Caco-2 (cell line): Measurements from ENCODE around the gene SNAPC4. TPM values are rescaled to one million over a fixed set of nuclear protein-coding genes. Genes with fewer than 3 reads are reported as not detected.

ENCODE experiments used
- BruUV-seq: library from RNA; stranded (reverse); fragments of 400-500 nt; replicated peaks from 2 replicates; lab custom pipeline; 2021; lab: Mats Ljungman, UMichigan
- CTCF ChIA-PET: fragments of 300-600 bp; sonication (Branson Sonifier 250); formaldehyde crosslinking; loops from one replicate; lab custom pipeline; 2022; ENCODE audit warnings: antibody characterized with exemption; lab: Charles Lee
- POLR2A ChIA-PET: fragments of 300-600 bp; sonication (Branson Sonifier 250); formaldehyde crosslinking; loops from one replicate; lab custom pipeline; 2022; ENCODE audit warnings: antibody characterized with exemption; lab: Charles Lee
- DNase-seq, 2 experiments: peaks; one replicate each; pipeline versions ENCODE4 v3.0.0 to v3.0.0-alpha.2; 2020 to 2022
- H3K27me3 ChIP-seq: replicated peaks from 2 replicates; pipeline ENCODE4 v1.6.0; 2011; ENCODE audit warnings: low read length; ENCODE audit not compliant: control insufficient read depth, insufficient read depth
- H3K36me3 ChIP-seq: 2 replicates; pipeline ENCODE4 v1.5.1; 2011; ENCODE audit warnings: low read length; ENCODE audit not compliant: control insufficient read depth, insufficient read depth
- H3K4me1 ChIP-seq: fragments of 250-450 bp; sonication (Bioruptor Pico); 2 replicates; pipeline ENCODE4 v1.5.1; 2020; ENCODE audit warnings: mild to moderate bottlenecking
- H3K4me3 ChIP-seq: 2 replicates; pipeline ENCODE4 v1.5.1; 2011; ENCODE audit warnings: low read depth, mild to moderate bottlenecking, control low read depth, low read length
- H3K9me3 ChIP-seq: fragments of 250-450 bp; sonication (Bioruptor Pico); 2 replicates; pipeline ENCODE4 v1.5.1; 2020; ENCODE audit warnings: mild to moderate bottlenecking, moderate library complexity
- H3K27ac Mint-ChIP-seq: one replicate; pipeline ENCODE4 v1.8.0; 2022; ENCODE audit warnings: mixed read lengths; ENCODE audit not compliant: unreplicated experiment
- H3K27me3 Mint-ChIP-seq: one replicate; pipeline ENCODE4 v1.8.0; 2022; ENCODE audit warnings: mixed read lengths; ENCODE audit not compliant: insufficient read depth, unreplicated experiment
- H3K36me3 Mint-ChIP-seq: one replicate; pipeline ENCODE4 v1.8.0; 2022; ENCODE audit warnings: mild to moderate bottlenecking, mixed read lengths; ENCODE audit not compliant: insufficient read depth, unreplicated experiment
- H3K4me1 Mint-ChIP-seq: one replicate; pipeline ENCODE4 v1.8.0; 2022; ENCODE audit warnings: low read depth, mixed read lengths; ENCODE audit not compliant: unreplicated experiment
- H3K4me3 Mint-ChIP-seq: one replicate; pipeline ENCODE4 v1.8.0; 2022; ENCODE audit warnings: mild to moderate bottlenecking, moderate library complexity, mixed read lengths; ENCODE audit not compliant: unreplicated experiment
- H3K9me3 Mint-ChIP-seq: one replicate; pipeline ENCODE4 v1.8.0; 2022; ENCODE audit warnings: mixed read lengths; ENCODE audit not compliant: unreplicated experiment
- CTCF ChIP-seq, 2 experiments: fragments of 200-600 bp in 1 of 2; IDR thresholded peaks; 1 replicate in 1 of 2; 2 replicates in 1 of 2; pipeline versions ENCODE4 v1.5.1 to v1.8.0; 2011 to 2022; ENCODE audit warnings: antibody characterized with exemption in 1 of 2, control low read depth in 1 of 2, inconsistent platforms in 1 of 2, low read depth in 1 of 2, low read length in 1 of 2, mild to moderate bottlenecking in 1 of 2, moderate library complexity in 1 of 2; ENCODE audit not compliant: insufficient read depth in 1 of 2, severe bottlenecking in 1 of 2, unreplicated experiment in 1 of 2
- intact Hi-C: fragments of 100-400 bp; cut with micrococcal nuclease; formaldehyde crosslinking; loops from one replicate; pipeline ENCODE4 v1.10.0; 2022; ENCODE audit not compliant: unreplicated experiment
- total RNA-seq: library from RNA; stranded (reverse); gene quantifications from 2 replicates; pipeline ENCODE4 v1.2.3, GENCODE V29; 2022

SNAPC4 gene
- total RNA-seq, 1 experiment from 2014 or later, result 15.3 TPM

GRCh38 chr9:136389396-136389795 is 10.6 kb downstream of the SNAPC4 start:
- H3K36me3 ChIP-seq, result peaks cover 1% of the 10 kb centered on the region
- ChIA-PET POLR2A (no interaction called here), CTCF (interaction anchor here (0.9 kb wide), 1 partner anchor 43 kb away, joined by 3 read pairs; no protein-coding TSS in a partner anchor)
- DNase-seq, result no peak
- no peaks in the 10 kb centered on the region for H3K4me1 ChIP-seq
- H3K4me3 ChIP-seq, result no peak overlapping the region
- intact Hi-C loops, result no loop called here
- H3K9me3 ChIP-seq, result no peaks in the 10 kb centered on the region
- no peak overlapping the region for H3K27ac Mint-ChIP-seq
- H3K4me3 Mint-ChIP-seq, result no peak overlapping the region
- no peak for TF ChIP-seq CTCF (IDR thresholded peaks at IDR 0.05; ENCODE audit: insufficient read depth in 1 of 2, low read depth in 1 of 2, low read length in 1 of 2, severe bottlenecking in 1 of 2, unreplicated experiment in 1 of 2)
- no TSS peak for BruUV-seq
- H3K4me1 Mint-ChIP-seq, result no peaks in the 10 kb centered on the region
- no peaks in the 10 kb centered on the region for H3K9me3 Mint-ChIP-seq
- peaks cover 91% of the 10 kb centered on the region for H3K36me3 Mint-ChIP-seq
- H3K27me3 ChIP-seq, result no peaks in the 10 kb centered on the region
- no peaks in the 10 kb centered on the region for H3K27me3 Mint-ChIP-seq

- no peaks in the 10 kb centered on the region for H3K9me3 ChIP-seq
- no peak overlapping the region for H3K4me3 ChIP-seq
- no peak overlapping the region for H3K27ac Mint-ChIP-seq
- POLR2A ChIA-PET, result no interaction called here
- CTCF ChIA-PET, result no interaction called here
- peaks cover 1% of the 10 kb centered on the region; the same call in 1 of the 2 replicates for H3K36me3 ChIP-seq
- no TSS peak for BruUV-seq
- no peak for DNase-seq
- no peak for TF ChIP-seq CTCF (IDR thresholded peaks at IDR 0.05; ENCODE audit: insufficient read depth in 1 of 2, low read depth in 1 of 2, low read length in 1 of 2, severe bottlenecking in 1 of 2, unreplicated experiment in 1 of 2)
- H3K36me3 Mint-ChIP-seq, result peaks cover 77% of the 10 kb centered on the region
- H3K27me3 ChIP-seq, result no peaks in the 10 kb centered on the region
- H3K9me3 Mint-ChIP-seq, result no peaks in the 10 kb centered on the region
- H3K4me1 ChIP-seq, result no peaks in the 10 kb centered on the region
- H3K27me3 Mint-ChIP-seq, result no peaks in the 10 kb centered on the region
- no peak overlapping the region for H3K4me3 Mint-ChIP-seq
- no peaks in the 10 kb centered on the region for H3K4me1 Mint-ChIP-seq
- intact Hi-C loops, result no loop called here
Measured at GRCh38 chr9:136387217-136387616, 12.8 kb downstream of the SNAPC4 start.

GRCh38 chr9:136386018-136386417 is 14.0 kb downstream of the SNAPC4 start:
- Histone ChIP-seq H3K27me3 (no peaks in the 10 kb centered on the region), H3K4me1 (no peaks in the 10 kb centered on the region), H3K36me3 (peaks cover 1% of the 10 kb centered on the region; the same call in 1 of the 2 replicates), H3K9me3 (no peaks in the 10 kb centered on the region), H3K4me3 (no peak overlapping the region)
- ChIA-PET POLR2A (no interaction called here), CTCF (interaction anchor here (0.6 kb wide), 1 partner anchor 23 kb away, joined by 4 read pairs; no protein-coding TSS in a partner anchor)
- no peaks in the 10 kb centered on the region for H3K9me3 Mint-ChIP-seq
- no peak overlapping the region for H3K4me3 Mint-ChIP-seq
- intact Hi-C loops, result no loop called here
- no peak for DNase-seq
- no peak for TF ChIP-seq CTCF (IDR thresholded peaks at IDR 0.05; ENCODE audit: insufficient read depth in 1 of 2, low read depth in 1 of 2, low read length in 1 of 2, severe bottlenecking in 1 of 2, unreplicated experiment in 1 of 2)
- BruUV-seq, result TSS peak; percentile 34
- peaks cover 66% of the 10 kb centered on the region for H3K36me3 Mint-ChIP-seq
- no peaks in the 10 kb centered on the region for H3K4me1 Mint-ChIP-seq
- no peaks in the 10 kb centered on the region for H3K27me3 Mint-ChIP-seq
- no peak overlapping the region for H3K27ac Mint-ChIP-seq
